Esophagus squamous epithelium (tissue), 5 donors: ENCODE measurements around the gene DDR2. TPM values are rescaled to one million over a fixed set of nuclear protein-coding genes. Genes with fewer than 3 reads are reported as not detected.
"Not testable (repeated sequence)": the region's sequence is repeated elsewhere in the genome, so short reads cannot be mapped to it uniquely, and the experiment has no call there.

Experiments
- DNase-seq: peaks from one replicate; lab custom pipeline; 2025; lab: John Stamatoyannopoulos, UW
- H3K27ac ChIP-seq, 4 donors: fragments of 200-600 bp; sonication (generic); one replicate each; pipeline ENCODE4 v1.5.1; 2016 to 2019; ENCODE audit warnings: mild to moderate bottlenecking in 1 of 4
- H3K27me3 ChIP-seq, 4 donors: fragments of 200-600 bp; sonication (generic); 1 replicate in 3 of 4; 2 replicates in 1 of 4; pipeline versions ENCODE4 v1.5.1 to v1.6.0; 2017 to 2021; ENCODE audit warnings: antibody characterized with exemption in 1 of 4
- H3K36me3 ChIP-seq, 3 donors: fragments of 200-600 bp; sonication (generic); one replicate each; pipeline ENCODE4 v1.5.1; 2016 to 2019
- H3K4me1 ChIP-seq, 3 donors: fragments of 200-600 bp; sonication (generic); one replicate each; pipeline ENCODE4 v1.5.1; 2017 to 2019
- H3K4me3 ChIP-seq, 4 donors: fragments of 200-600 bp; sonication (generic); 1 replicate in 3 of 4; 2 replicates in 1 of 4; pipeline ENCODE4 v1.5.1; 2016 to 2019; ENCODE audit warnings: mild to moderate bottlenecking in 2 of 4, moderate library complexity in 1 of 4
- H3K9me3 ChIP-seq, 3 donors: fragments of 200-600 bp; sonication (generic); one replicate each; pipeline ENCODE4 v1.5.1; 2016 to 2019
- CTCF ChIP-seq, 6 experiments: fragments of 450-650 bp in 4 of 6; fragments of 200-600 bp in 2 of 6; sonication (generic) in 2 of 6; IDR thresholded peaks; one replicate each; pipeline ENCODE4 v1.5.1; 2016 to 2019; ENCODE audit warnings: antibody characterized with exemption in 6 of 6, mild to moderate bottlenecking in 4 of 6, moderate library complexity in 4 of 6
- POLR2A ChIP-seq, 4 donors: fragments of 450-650 bp; IDR thresholded peaks; one replicate each; pipeline ENCODE4 v1.6.1; 2017; ENCODE audit warnings: antibody characterized with exemption in 4 of 4, mild to moderate bottlenecking in 4 of 4, moderate library complexity in 3 of 4
- WGBS, 2 donors: methylation state at CpG; one replicate each; pipeline ENCODE4 v1.1.5; 2018; 5-methylcytosine and 5-hydroxymethylcytosine counted together
- intact Hi-C: fragments of 100-400 bp; cut with DNase I; formaldehyde crosslinking; loops from one replicate; pipeline ENCODE4 v1.15.0; 2022
- total RNA-seq, 4 donors: library from RNA; depleted of rRNA; stranded (reverse); fragments of >200 nt; gene quantifications; one replicate each; pipeline ENCODE4 v1.1.0, GENCODE V29; 2016
- donor health status: DM: yes; HTN: yes; CAD: no.

DDR2 gene
- total RNA-seq, 4 donors from 2014 or later: 1.5 to 88.1 (median 15.9) TPM

- H3K27me3 ChIP-seq, H3K9me3 ChIP-seq, intact Hi-C loops: not testable (repeated sequence)
- peaks cover 0 to 25% (median 0%) of the 10 kb centered on the region in 3 donors for H3K36me3 ChIP-seq
- peak; percentile 7 for DNase-seq
- TF ChIP-seq POLR2A (IDR thresholded peaks at IDR 0.05) (peak in 2 of 4 donors; percentile 6 to 51), CTCF (IDR thresholded peaks at IDR 0.05) (peak in 2 of 6 experiments; percentile 18 to 42)
- WGBS, 2 donors: 0 to 2% methylated on average over 6 to 8 of the region's 49 CpGs
- peak within 1 kb of the TSS; percentile 32 to 69 (median 48) for H3K4me3 ChIP-seq
- H3K27ac ChIP-seq: peak within 1 kb of the TSS; percentile 78 to 91 (median 90)
- peaks cover 0 to 12% (median 0%) of the 10 kb centered on the region in 3 donors for H3K4me1 ChIP-seq
Measured at GRCh38 chr1:162790303-162790984, 158.2 kb downstream of the DDR2 start, which contains the start of gene HSD17B7. TSS of gene HSD17B7 (plus strand) at chr1:162790702. CDS start at chr1:162790801, 99 bp downstream.

GRCh38 chr1:162790985-162791357 is 158.7 kb downstream of the DDR2 start:
- peaks cover 0 to 12% (median 0%) of the 10 kb centered on the region in 3 donors for H3K4me1 ChIP-seq
- peak overlapping the region; percentile 32 to 69 (median 48) for H3K4me3 ChIP-seq
- H3K27ac ChIP-seq: peak overlapping the region; percentile 78 to 91 (median 88)
- peaks cover 0 to 25% (median 0%) of the 10 kb centered on the region in 3 donors for H3K36me3 ChIP-seq
- DNase-seq, intact Hi-C loops, H3K27me3 ChIP-seq, H3K9me3 ChIP-seq: not testable (repeated sequence)
- WGBS, 2 donors: 0% methylated on average over 5 of the region's 8 CpGs

- peaks cover 0 to 12% (median 0%) of the 10 kb centered on the region in 3 donors for H3K4me1 ChIP-seq
- H3K27ac ChIP-seq, H3K4me3 ChIP-seq, H3K9me3 ChIP-seq, DNase-seq, H3K27me3 ChIP-seq, intact Hi-C loops: not testable (repeated sequence)
- 81 to 88% methylated on average over 1 of the region's 1 CpG for WGBS, 2 donors
- peaks cover 0 to 41% (median 4%) of the 10 kb centered on the region in 3 donors for H3K36me3 ChIP-seq
Measured at GRCh38 chr1:162794284-162794683, 162.0 kb downstream of the DDR2 start.

- H3K27me3 ChIP-seq, H3K4me1 ChIP-seq, H3K27ac ChIP-seq, DNase-seq, H3K9me3 ChIP-seq, H3K4me3 ChIP-seq: not testable (repeated sequence)
- WGBS, 2 donors: 48 to 53% methylated on average over 4 of the region's 4 CpGs
- intact Hi-C loops: loop anchor here (5.0 kb wide), 1 partner anchor 184 kb away; no protein-coding TSS in a partner anchor
- H3K36me3 ChIP-seq: peaks cover 0 to 64% (median 4%) of the 10 kb centered on the region in 3 donors
Measured at GRCh38 chr1:162796617-162797279, 164.5 kb downstream of the DDR2 start.

GRCh38 chr1:162799995-162800830 is 167.9 kb downstream of the DDR2 start:
- DNase-seq, H3K9me3 ChIP-seq, H3K4me1 ChIP-seq, H3K4me3 ChIP-seq, H3K27me3 ChIP-seq, H3K27ac ChIP-seq: not testable (repeated sequence)
- peak in 4 of 6 experiments; percentile 46 to 73 (median 55) for TF ChIP-seq CTCF (IDR thresholded peaks at IDR 0.05)
- intact Hi-C loops: loop anchor here (5.0 kb wide), 1 partner anchor 188 kb away; no protein-coding TSS in a partner anchor
- WGBS, 2 donors: 53 to 61% methylated on average over 4 to 6 of the region's 6 CpGs
- H3K36me3 ChIP-seq: peaks cover 0 to 72% (median 4%) of the 10 kb centered on the region in 3 donors

- DNase-seq, intact Hi-C loops: not testable (repeated sequence)
- 83 to 100% methylated on average over 1 to 2 of the region's 2 CpGs for WGBS, 2 donors
Measured at GRCh38 chr1:162807503-162807902, 175.2 kb downstream of the DDR2 start.

GRCh38 chr1:162812357-162812756 is 180.1 kb downstream of the DDR2 start:
- not testable (repeated sequence) for H3K27ac ChIP-seq

More at GRCh38 chr1:162807503-162807902, 175.2 kb downstream of the DDR2 start:
- H3K4me1 ChIP-seq, H3K4me3 ChIP-seq, H3K27ac ChIP-seq, H3K27me3 ChIP-seq, H3K9me3 ChIP-seq: not testable (repeated sequence)
- H3K36me3 ChIP-seq: peaks cover 0 to 75% (median 5%) of the 10 kb centered on the region in 3 donors

GRCh38 chr1:162818136-162818535 is 185.9 kb downstream of the DDR2 start:
- DNase-seq, intact Hi-C loops, H3K27ac ChIP-seq, H3K4me3 ChIP-seq, H3K9me3 ChIP-seq, H3K36me3 ChIP-seq: not testable (repeated sequence)
- 83 to 88% methylated on average over 2 of the region's 2 CpGs for WGBS, 2 donors
- peaks cover 5 to 14% (median 6%) of the 10 kb centered on the region in 3 donors for H3K4me1 ChIP-seq
- peaks cover 0 to 10% (median 0%) of the 10 kb centered on the region in 4 donors for H3K27me3 ChIP-seq

More at GRCh38 chr1:162812357-162812756, 180.1 kb downstream of the DDR2 start:
- H3K4me1 ChIP-seq, H3K9me3 ChIP-seq, intact Hi-C loops, H3K27me3 ChIP-seq, DNase-seq, H3K4me3 ChIP-seq: not testable (repeated sequence)
- H3K36me3 ChIP-seq: peaks cover 0 to 37% (median 0%) of the 10 kb centered on the region in 3 donors
- 95 to 97% methylated on average over 2 of the region's 2 CpGs for WGBS, 2 donors

- H3K4me3 ChIP-seq, H3K36me3 ChIP-seq, intact Hi-C loops, H3K9me3 ChIP-seq, H3K27ac ChIP-seq, DNase-seq: not testable (repeated sequence)
- H3K4me1 ChIP-seq: peaks cover 5 to 14% (median 6%) of the 10 kb centered on the region in 3 donors
- WGBS, 2 donors: 100% methylated on average over 1 of the region's 1 CpG
- H3K27me3 ChIP-seq: peaks cover 0 to 13% (median 0%) of the 10 kb centered on the region in 4 donors
Measured at GRCh38 chr1:162818666-162819065, 186.4 kb downstream of the DDR2 start.
